A673 (cell line): ENCODE results near the gene C3orf18.

Experiments
- EZH2 ChIP-seq: fragments of 200-600 bp; sonication (generic); IDR thresholded peaks from 2 replicates; pipeline ENCODE4 v1.6.1; 2017; ENCODE audit warnings: borderline replicate concordance, low read depth, mild to moderate bottlenecking, mixed read lengths, antibody characterized with exemption, low read length; ENCODE audit not compliant: poor library complexity, severe bottlenecking
- TF ChIP-seq, protein P1 (sequence below): fragments of 300-800, 200-600 bp; sonication (generic); conservative IDR thresholded peaks from 2 replicates; pipeline ENCODE4 v1.5.1; 2017; ENCODE audit warnings: low read depth, mild to moderate bottlenecking, antibody characterized with exemption, low read length, moderate library complexity, mixed read lengths

DNA sequence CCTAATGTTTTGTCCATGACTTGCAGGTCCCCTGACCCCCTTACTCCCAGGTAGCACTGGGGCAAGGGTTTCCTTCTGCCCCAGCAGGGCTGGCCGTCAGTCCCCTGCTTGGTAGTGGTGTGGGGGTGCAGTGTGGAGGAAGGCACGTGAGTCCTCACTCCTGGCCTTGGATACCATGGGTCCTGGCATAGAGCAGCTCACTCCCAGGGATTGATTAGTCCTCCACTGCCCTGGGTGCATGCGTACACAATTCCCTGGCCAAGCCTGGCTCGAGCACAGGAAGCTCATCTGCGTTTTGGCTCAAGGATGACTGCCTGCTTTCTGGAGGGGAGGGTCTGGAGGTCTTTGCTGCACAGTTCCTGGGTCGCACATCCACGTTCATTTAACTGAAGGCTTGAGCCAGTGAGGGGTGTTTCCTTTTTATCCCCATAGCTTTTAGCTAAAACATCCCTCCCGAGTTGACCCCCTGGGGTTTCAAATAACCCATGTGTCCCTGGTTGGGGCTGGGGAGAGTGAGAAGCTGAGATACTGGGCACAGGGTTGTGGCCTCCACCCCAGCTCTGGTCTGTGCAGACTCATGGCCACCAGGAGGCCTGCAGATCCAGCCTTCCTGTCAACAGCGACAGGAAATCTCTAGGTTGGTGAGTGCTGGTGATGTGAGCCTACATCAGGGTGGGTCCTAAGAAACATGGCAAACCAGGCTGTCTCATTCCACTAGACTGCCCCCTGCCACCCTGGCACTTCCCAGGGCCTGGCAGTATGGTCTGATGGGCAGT is 13.3 kb upstream of the C3orf18 start:
- TF ChIP-seq, protein P1, sequence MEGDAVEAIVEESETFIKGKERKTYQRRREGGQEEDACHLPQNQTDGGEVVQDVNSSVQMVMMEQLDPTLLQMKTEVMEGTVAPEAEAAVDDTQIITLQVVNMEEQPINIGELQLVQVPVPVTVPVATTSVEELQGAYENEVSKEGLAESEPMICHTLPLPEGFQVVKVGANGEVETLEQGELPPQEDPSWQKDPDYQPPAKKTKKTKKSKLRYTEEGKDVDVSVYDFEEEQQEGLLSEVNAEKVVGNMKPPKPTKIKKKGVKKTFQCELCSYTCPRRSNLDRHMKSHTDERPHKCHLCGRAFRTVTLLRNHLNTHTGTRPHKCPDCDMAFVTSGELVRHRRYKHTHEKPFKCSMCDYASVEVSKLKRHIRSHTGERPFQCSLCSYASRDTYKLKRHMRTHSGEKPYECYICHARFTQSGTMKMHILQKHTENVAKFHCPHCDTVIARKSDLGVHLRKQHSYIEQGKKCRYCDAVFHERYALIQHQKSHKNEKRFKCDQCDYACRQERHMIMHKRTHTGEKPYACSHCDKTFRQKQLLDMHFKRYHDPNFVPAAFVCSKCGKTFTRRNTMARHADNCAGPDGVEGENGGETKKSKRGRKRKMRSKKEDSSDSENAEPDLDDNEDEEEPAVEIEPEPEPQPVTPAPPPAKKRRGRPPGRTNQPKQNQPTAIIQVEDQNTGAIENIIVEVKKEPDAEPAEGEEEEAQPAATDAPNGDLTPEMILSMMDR: no peak
- TF ChIP-seq EZH2: no peak
